BE2C (cell line): ENCODE measurements around the gene TMEM115.

Experiments
- DNase-seq: peaks from one replicate; pipeline ENCODE4 v3.0.0-alpha.2; 2020
- H3K27me3 ChIP-seq: fragments of 250-450 bp; sonication (Bioruptor Pico); 2 replicates; pipeline ENCODE4 v1.5.1; 2020; ENCODE audit warnings: mild to moderate bottlenecking
- H3K36me3 ChIP-seq: fragments of 250-450 bp; sonication (Bioruptor Pico); 2 replicates; pipeline ENCODE4 v1.5.1; 2020; ENCODE audit warnings: mild to moderate bottlenecking
- H3K4me1 ChIP-seq: fragments of 250-450 bp; sonication (Bioruptor Pico); 2 replicates; pipeline ENCODE4 v1.5.1; 2020
- H3K4me3 ChIP-seq: 2 replicates; pipeline ENCODE4 v1.5.1; 2011; ENCODE audit warnings: low read depth, low read length
- H3K9me3 ChIP-seq: fragments of 250-450 bp; sonication (Bioruptor Pico); 2 replicates; pipeline ENCODE4 v1.5.1; 2020
- CTCF ChIP-seq: IDR thresholded peaks from 2 replicates; pipeline ENCODE4 v1.5.1; 2012; ENCODE audit warnings: mild to moderate bottlenecking, low read depth, low read length

Gene TMEM115

GRCh38 chr3:50388720-50389413 is 29.5 kb upstream of the TMEM115 start:
- no peak for TF ChIP-seq CTCF
- Histone ChIP-seq H3K4me3 (no peak overlapping the region), H3K36me3 (no peaks in the 10 kb centered on the region), H3K4me1 (peaks cover 65% of the 10 kb centered on the region), H3K27me3 (no peaks in the 10 kb centered on the region), H3K9me3 (no peaks in the 10 kb centered on the region)
- no peak for DNase-seq

- DNase-seq: peak; percentile 68
- no peaks in the 10 kb centered on the region for H3K27me3 ChIP-seq
- no peak overlapping the region for H3K4me3 ChIP-seq
- peak; percentile 65 for TF ChIP-seq CTCF
- H3K4me1 ChIP-seq: peaks cover 65% of the 10 kb centered on the region
- no peaks in the 10 kb centered on the region for H3K9me3 ChIP-seq
- H3K36me3 ChIP-seq: no peaks in the 10 kb centered on the region
Measured at GRCh38 chr3:50388016-50388719, 28.8 kb upstream of the TMEM115 start.

DNA sequence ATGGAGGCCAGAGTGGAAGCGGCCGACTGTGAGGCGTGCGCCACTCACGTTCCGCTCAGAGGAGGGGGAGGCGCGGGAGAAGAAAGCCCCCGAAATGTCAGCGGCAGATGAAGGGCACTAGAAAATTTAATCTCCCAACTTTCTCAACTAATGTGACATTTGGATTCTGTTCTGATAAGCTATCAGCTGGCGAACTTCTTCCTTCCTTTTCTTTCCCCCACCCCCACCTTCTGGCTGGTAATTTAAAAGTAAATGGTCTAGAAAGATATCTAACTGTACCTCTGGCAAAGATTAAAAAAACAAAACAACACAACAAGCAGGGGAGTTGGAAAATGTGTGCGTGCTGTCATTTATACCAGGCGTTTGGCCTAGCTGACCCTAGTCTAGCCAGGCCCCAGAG is 26.4 kb upstream of the TMEM115 start:
- no peaks in the 10 kb centered on the region for H3K27me3 ChIP-seq
- no peak overlapping the region for H3K4me3 ChIP-seq
- H3K36me3 ChIP-seq: no peaks in the 10 kb centered on the region
- H3K4me1 ChIP-seq: peaks cover 68% of the 10 kb centered on the region
- no peaks in the 10 kb centered on the region for H3K9me3 ChIP-seq
- no peak for TF ChIP-seq CTCF
- DNase-seq: no peak

- peaks cover 12% of the 10 kb centered on the region for H3K36me3 ChIP-seq
- H3K4me1 ChIP-seq: peaks cover 73% of the 10 kb centered on the region
- no peak for TF ChIP-seq CTCF
- H3K27me3 ChIP-seq: no peaks in the 10 kb centered on the region
- no peak for DNase-seq
- no peak overlapping the region for H3K4me3 ChIP-seq
- H3K9me3 ChIP-seq: no peaks in the 10 kb centered on the region
Measured at GRCh38 chr3:50383750-50384149, 24.4 kb upstream of the TMEM115 start.

DNA sequence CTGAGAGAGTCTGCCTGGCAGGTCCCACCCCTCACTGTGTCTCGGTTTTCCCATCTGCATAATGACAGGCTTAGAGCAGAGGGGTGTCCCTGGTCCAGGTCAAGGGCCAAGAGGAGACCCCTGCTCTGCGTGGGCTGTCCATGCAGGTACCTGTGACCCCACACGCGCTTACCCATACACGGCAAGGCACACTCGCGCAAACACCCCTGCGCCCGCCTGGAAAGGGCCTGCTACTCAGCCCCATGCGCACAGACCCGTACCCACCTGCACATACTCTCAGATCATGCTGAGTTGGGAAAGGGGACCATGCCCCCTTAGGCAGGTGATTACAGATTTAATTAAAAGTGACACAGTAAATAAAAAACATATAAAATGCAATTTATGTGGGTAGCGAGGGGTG is 23.4 kb upstream of the TMEM115 start:
- H3K27me3 ChIP-seq: no peaks in the 10 kb centered on the region
- H3K9me3 ChIP-seq: no peaks in the 10 kb centered on the region
- no peak for TF ChIP-seq CTCF
- H3K4me1 ChIP-seq: peaks cover 67% of the 10 kb centered on the region
- H3K36me3 ChIP-seq: peaks cover 21% of the 10 kb centered on the region
- H3K4me3 ChIP-seq: no peak overlapping the region
- no peak for DNase-seq

GRCh38 chr3:50381383-50381782 is 22.1 kb upstream of the TMEM115 start:
- H3K27me3 ChIP-seq: no peaks in the 10 kb centered on the region
- DNase-seq: peak; percentile 89
- no peak for TF ChIP-seq CTCF

More at GRCh38 chr3:50381383-50381782, 22.1 kb upstream of the TMEM115 start:
- H3K4me1 ChIP-seq: peaks cover 54% of the 10 kb centered on the region
- H3K4me3 ChIP-seq: peak overlapping the region; percentile 52
- H3K9me3 ChIP-seq: no peaks in the 10 kb centered on the region
- peaks cover 26% of the 10 kb centered on the region for H3K36me3 ChIP-seq
